GM12892 (cell line): ENCODE results near the gene LRRC58.

Experiments used
- POLR2A ChIP-seq: IDR thresholded peaks from 2 replicates; pipeline ENCODE4 v1.6.1; 2011; ENCODE audit warnings: low read depth, low read length, control low read depth
- POLR2AphosphoS5 ChIP-seq: IDR thresholded peaks from 2 replicates; pipeline ENCODE4 v1.6.1; 2011; ENCODE audit warnings: low read depth, low read length, control low read depth
- TAF1 ChIP-seq: IDR thresholded peaks from 2 replicates; pipeline ENCODE4 v1.6.1; 2011; ENCODE audit warnings: low read depth, mild to moderate bottlenecking, control low read depth, low read length, borderline replicate concordance

GRCh38 chr3:120280566-120280965, 68.6 kb downstream of the LRRC58 start:
- TF ChIP-seq POLR2AphosphoS5 (no peak), POLR2A (no peak), TAF1 (no peak)
